AG08395 (cell line): Measurements from ENCODE around the gene UNG.
A peak's percentile ranks its signal among the peaks of the same experiment; 100 is the strongest.

Source experiments
- DNase-seq: peaks from one replicate; pipeline ENCODE4 v3.0.0; 2012; ENCODE audit warnings: mixed read lengths, low spot score

The UNG gene

GRCh38 chr12:109156036-109156435, 58.6 kb downstream of the UNG start:
- no peak for DNase-seq

DNA sequence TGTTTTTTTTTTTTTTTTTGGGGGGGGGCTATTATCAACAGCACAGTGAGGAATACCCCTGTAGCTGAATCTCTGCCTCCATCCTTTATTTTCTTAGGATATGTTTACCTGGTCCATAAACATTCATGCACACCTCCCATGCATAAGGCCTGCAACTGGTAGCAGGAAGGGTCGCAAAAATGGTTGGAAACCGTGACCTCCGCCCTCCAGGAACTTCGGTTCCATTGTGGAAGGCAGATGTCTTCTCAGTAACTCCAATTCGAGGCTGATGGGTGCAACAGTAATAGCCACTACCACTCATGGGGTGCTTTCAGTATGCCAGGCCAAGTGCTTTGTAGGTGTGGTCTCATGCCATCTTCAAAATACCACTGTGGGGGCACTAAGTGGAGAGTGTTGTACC, 59.2 kb downstream of the UNG start:
- DNase-seq = no peak

DNA sequence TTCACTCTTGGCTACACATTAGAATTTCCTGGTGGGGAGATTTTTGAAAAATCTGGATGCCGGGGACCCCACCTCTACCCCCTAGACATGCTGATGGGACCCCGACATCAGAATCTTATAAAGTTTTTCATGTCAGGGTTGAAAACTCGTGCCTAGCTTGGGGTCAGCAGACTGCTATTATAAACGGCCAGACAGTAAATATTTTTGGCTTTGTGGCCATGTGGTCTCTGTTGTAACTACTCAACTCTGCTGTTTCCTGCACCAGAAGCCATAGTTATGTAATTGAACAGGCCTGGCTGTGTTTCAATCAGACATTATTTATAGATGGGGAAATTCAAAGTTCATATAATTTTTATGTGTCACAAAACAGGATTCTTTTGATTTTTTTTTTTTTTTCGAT, 60.6 kb downstream of the UNG start:
- DNase-seq = peak; percentile 11

- DNase-seq = no peak
These were observed 63.0 kb downstream of the UNG start for GRCh38 chr12:109160433-109160832.
